Measurements from ENCODE around the gene CDC42EP4.

DNA sequence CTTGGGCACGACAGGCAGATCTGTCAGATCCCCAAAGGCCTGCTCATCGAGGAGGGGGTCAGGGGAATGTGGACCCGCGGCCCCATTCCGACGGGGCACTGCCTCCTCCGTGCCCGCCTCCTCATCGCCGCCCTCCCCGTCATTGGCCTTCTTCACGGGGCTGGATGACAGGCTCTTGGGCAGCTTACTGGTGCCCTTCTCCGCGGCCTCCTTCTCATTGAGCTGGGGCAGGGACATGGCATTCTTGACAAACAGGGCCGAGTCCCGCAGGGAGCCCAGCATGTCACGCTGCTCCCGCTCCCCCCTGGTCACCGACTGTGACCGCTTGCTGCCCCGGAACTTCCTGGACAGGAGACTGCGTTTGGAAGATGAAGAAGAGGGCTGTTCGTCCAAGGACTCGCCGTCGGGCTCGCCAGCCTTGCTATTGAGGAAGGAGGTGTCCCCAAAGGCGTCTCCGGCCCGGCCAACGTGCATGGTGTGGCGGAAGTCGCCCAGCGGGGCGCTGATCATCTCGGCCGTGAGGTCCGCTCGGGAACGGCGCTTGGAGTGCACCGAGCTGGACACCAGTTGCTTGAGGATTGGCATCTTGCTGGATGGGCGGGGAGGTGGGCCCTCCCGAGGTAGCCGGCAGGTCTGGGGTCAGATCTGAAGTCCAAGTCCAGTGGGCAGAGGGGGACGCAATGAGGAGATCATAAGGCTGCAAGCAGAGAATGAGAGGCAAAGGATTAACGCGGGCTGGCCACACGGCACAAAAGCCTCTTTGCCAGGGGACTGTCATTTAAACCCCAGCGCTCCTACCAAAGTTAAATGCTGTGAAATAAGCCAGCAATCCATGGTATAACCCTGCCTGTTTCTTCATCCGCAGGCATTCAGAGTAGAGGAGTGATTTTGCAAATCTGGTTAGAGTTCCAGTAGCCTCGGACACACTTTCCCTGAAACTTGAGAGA lies 25.6 kb downstream of the CDC42EP4 start:
- no peak for TF ChIP-seq CTCF (IDR thresholded peaks at IDR 0.05; ENCODE audit: low read depth, low read length, poor library complexity, severe bottlenecking)
- TF ChIP-seq EZH2phosphoT487 (IDR thresholded peaks at IDR 0.05; ENCODE audit: borderline replicate concordance, low read length), result no peak

Measured in DOHH2 (cell line).